WTC11 (cell line): ENCODE measurements around the gene MYO16. TPM values are rescaled to one million over a fixed set of nuclear protein-coding genes. Genes with fewer than 3 reads are reported as not detected.

Experiments
- ATAC-seq: fragments of 200-7000 bp; cut with Tn5 transposase; 2 replicates; pipeline ENCODE4 v1.10.0; 2021; ENCODE audit warnings: mild to moderate bottlenecking, moderate library complexity
- CTCF ChIA-PET: fragments of 300-600 bp; sonication (Branson Sonifier 250); formaldehyde crosslinking; loops from one replicate; lab custom pipeline; 2021; ENCODE audit warnings: antibody characterized with exemption; lab: Charles Lee
- POLR2A ChIA-PET: fragments of 350-600 bp; sonication (Branson Sonifier 250); formaldehyde crosslinking; loops from one replicate; lab custom pipeline; 2021; ENCODE audit warnings: antibody characterized with exemption; lab: Charles Lee
- DNase-seq: peaks from one replicate; pipeline ENCODE4 v3.0.0; 2021; ENCODE audit warnings: low spot score
- H3K27ac Mint-ChIP-seq: 2 replicates; pipeline ENCODE4 v1.8.0; 2021; ENCODE audit warnings: mixed read lengths
- H3K27me3 Mint-ChIP-seq: 2 replicates; pipeline ENCODE4 v1.8.0; 2021; ENCODE audit warnings: low read depth, mild to moderate bottlenecking, moderate library complexity, mixed read lengths
- H3K36me3 Mint-ChIP-seq: 2 replicates; pipeline ENCODE4 v1.8.0; 2021; ENCODE audit warnings: mixed read lengths
- H3K4me1 Mint-ChIP-seq: 2 replicates; pipeline ENCODE4 v1.8.0; 2022; ENCODE audit warnings: mixed read lengths
- H3K4me3 Mint-ChIP-seq: 2 replicates; pipeline ENCODE4 v1.8.0; 2021; ENCODE audit warnings: mild to moderate bottlenecking, moderate library complexity, mixed read lengths
- H3K9me3 Mint-ChIP-seq: 2 replicates; pipeline ENCODE4 v1.8.0; 2021; ENCODE audit warnings: mixed read lengths
- AFF4 ChIP-seq: sonication (generic); formaldehyde crosslinking; IDR thresholded peaks from 2 replicates; pipeline ENCODE4 v1.8.1; 2023; ENCODE audit warnings: mild to moderate bottlenecking, missing genetic modification reagents, borderline replicate concordance
- ATF2 ChIP-seq: sonication (generic); formaldehyde crosslinking; IDR thresholded peaks from 2 replicates; pipeline ENCODE4 v1.8.1; 2022; ENCODE audit warnings: low read depth, missing genetic modification reagents, borderline replicate concordance
- ATF3 ChIP-seq: sonication (generic); formaldehyde crosslinking; conservative IDR thresholded peaks from 2 replicates; pipeline ENCODE4 v1.8.1; 2022; ENCODE audit warnings: mild to moderate bottlenecking, missing genetic modification reagents
- ETV6 ChIP-seq: sonication (generic); formaldehyde crosslinking; IDR thresholded peaks from 2 replicates; pipeline ENCODE4 v1.8.1; 2022; ENCODE audit warnings: mild to moderate bottlenecking, missing genetic modification reagents
- GTF2I ChIP-seq: fragments of 250-450 bp; sonication (Bioruptor Pico); conservative IDR thresholded peaks from 2 replicates; pipeline ENCODE4 v1.4.0; 2021; ENCODE audit warnings: mild to moderate bottlenecking
- IRF2 ChIP-seq: sonication (generic); formaldehyde crosslinking; IDR thresholded peaks from 2 replicates; pipeline ENCODE4 v1.8.0; 2022; ENCODE audit warnings: low read depth, missing genetic modification reagents, borderline replicate concordance
- NFATC4 ChIP-seq: fragments of 250-450 bp; sonication (Bioruptor Pico); IDR thresholded peaks from 2 replicates; pipeline ENCODE4 v1.9.0; 2021; ENCODE audit warnings: mild to moderate bottlenecking
- RORB ChIP-seq: fragments of 250-450 bp; sonication (Bioruptor Pico); IDR thresholded peaks from 2 replicates; pipeline ENCODE4 v1.9.0; 2021; ENCODE audit warnings: mild to moderate bottlenecking
- SOX15 ChIP-seq: fragments of 250-450 bp; sonication (Bioruptor Pico); IDR thresholded peaks from 2 replicates; pipeline ENCODE4 v1.9.0; 2021; ENCODE audit warnings: mild to moderate bottlenecking
- TEAD1 ChIP-seq: sonication (generic); formaldehyde crosslinking; IDR thresholded peaks from 2 replicates; pipeline ENCODE4 v1.8.0; 2022; ENCODE audit warnings: mild to moderate bottlenecking, missing genetic modification reagents
- TEAD4 ChIP-seq: sonication (generic); formaldehyde crosslinking; IDR thresholded peaks from 2 replicates; pipeline ENCODE4 v1.8.0; 2022; ENCODE audit warnings: mild to moderate bottlenecking, missing genetic modification reagents
- ZBTB43 ChIP-seq: sonication (generic); formaldehyde crosslinking; IDR thresholded peaks from 2 replicates; pipeline ENCODE4 v1.8.1; 2023; ENCODE audit warnings: mild to moderate bottlenecking, missing genetic modification reagents
- ZNF121 ChIP-seq: sonication (generic); formaldehyde crosslinking; IDR thresholded peaks from 2 replicates; pipeline ENCODE4 v1.8.0; 2023; ENCODE audit warnings: missing genetic modification reagents
- ZNF138 ChIP-seq: sonication (generic); formaldehyde crosslinking; conservative IDR thresholded peaks from 2 replicates; pipeline ENCODE4 v1.8.1; 2022; ENCODE audit warnings: mild to moderate bottlenecking, moderate library complexity, missing genetic modification reagents
- ZNF263 ChIP-seq: sonication (generic); formaldehyde crosslinking; IDR thresholded peaks from 2 replicates; pipeline ENCODE4 v1.8.1; 2022; ENCODE audit warnings: low read depth, mild to moderate bottlenecking, moderate library complexity, missing genetic modification reagents
- ZNF317 ChIP-seq: sonication (generic); formaldehyde crosslinking; IDR thresholded peaks from 2 replicates; pipeline ENCODE4 v1.8.1; 2023; ENCODE audit warnings: low read depth, mild to moderate bottlenecking, moderate library complexity, missing genetic modification reagents, borderline replicate concordance
- ZNF425 ChIP-seq: fragments of 250-450 bp; sonication (Bioruptor Pico); conservative IDR thresholded peaks from 2 replicates; pipeline ENCODE4 v1.9.0; 2021; ENCODE audit warnings: mild to moderate bottlenecking
- total RNA-seq: library from RNA; stranded (reverse); gene quantifications from 3 replicates; pipeline ENCODE4 v1.2.3, GENCODE V29; 2021
- TF ChIP-seq, protein P1 (sequence below): sonication (generic); formaldehyde crosslinking; IDR thresholded peaks from 2 replicates; pipeline ENCODE4 v1.8.0; 2023; ENCODE audit warnings: missing genetic modification reagents, mild to moderate bottlenecking, borderline replicate concordance

Gene MYO16
- total RNA-seq, 1 experiment from 2014 or later, result 0.09 TPM

- ATAC-seq (no peak), DNase-seq (no peak)
- Mint-ChIP-seq H3K27ac (no peak overlapping the region), H3K36me3 (no peaks in the 10 kb centered on the region), H3K9me3 (no peaks in the 10 kb centered on the region), H3K4me3 (no peak overlapping the region), H3K4me1 (0 out of 2 replicates have a peak, but pooled peaks cover under 1% of the 10 kb centered on the region), H3K27me3 (no peaks in the 10 kb centered on the region)
- POLR2A ChIA-PET, result no interaction called here
- CTCF ChIA-PET, result no interaction called here
- TF ChIP-seq ZNF138 (CRISPR knock-in tag) (no peak), TEAD4 (CRISPR knock-in tag) (no peak), ZBTB43 (CRISPR knock-in tag) (no peak), ZNF263 (CRISPR knock-in tag) (no peak), ATF2 (CRISPR knock-in tag) (no peak), ZNF121 (no peak), ZNF425 (no peak), IRF2 (CRISPR knock-in tag) (no peak), ZNF317 (CRISPR knock-in tag) (no peak), GTF2I (CRISPR knock-in tag) (no peak), ATF3 (CRISPR knock-in tag) (no peak), ETV6 (CRISPR knock-in tag) (no peak), NFATC4 (CRISPR knock-in tag) (no peak), RORB (CRISPR knock-in tag) (no peak)
Observed at GRCh38 chr13:108955741-108956140, 326.3 kb downstream of the MYO16 start.

DNA sequence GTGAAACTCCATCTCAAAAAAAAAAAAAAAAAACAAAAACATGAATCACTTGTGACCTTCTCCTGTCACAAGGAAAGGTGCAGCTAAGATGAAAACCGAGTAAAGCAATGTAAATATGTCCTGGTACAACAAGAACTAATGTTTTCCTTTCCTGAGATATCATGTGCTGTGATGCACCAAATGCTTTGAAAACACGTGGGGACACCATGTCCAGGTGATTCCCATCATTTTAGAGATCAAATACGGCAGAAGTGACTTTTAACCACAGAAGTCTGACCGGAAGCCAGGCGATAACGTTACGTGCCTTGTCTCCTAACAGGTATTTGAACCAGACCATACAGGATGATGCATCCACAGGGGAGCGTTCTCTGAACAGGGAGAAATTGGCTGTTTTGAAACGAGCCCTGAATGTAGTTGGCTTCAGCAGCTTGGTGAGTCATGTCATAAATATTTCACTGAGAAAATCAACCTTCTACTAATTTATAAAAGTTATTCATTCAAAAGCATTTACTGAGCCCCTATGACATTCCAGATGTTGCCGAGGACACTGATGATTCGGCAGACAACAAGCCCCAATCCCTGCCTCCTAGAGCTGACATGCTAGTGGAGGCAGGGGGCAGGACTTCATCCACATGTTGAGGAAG is 328.1 kb downstream of the MYO16 start:
- ChIA-PET POLR2A (no interaction called here), CTCF (no interaction called here)
- Mint-ChIP-seq H3K27ac (no peak overlapping the region), H3K9me3 (no peaks in the 10 kb centered on the region), H3K27me3 (no peaks in the 10 kb centered on the region), H3K4me3 (no peak overlapping the region), H3K4me1 (peaks cover 4% of the 10 kb centered on the region), H3K36me3 (no peaks in the 10 kb centered on the region)
- DNase-seq (no peak), ATAC-seq (peak; percentile 62)
- TF ChIP-seq AFF4 (CRISPR knock-in tag) (no peak), SOX15 (CRISPR knock-in tag) (no peak), TEAD1 (no peak)
- TF ChIP-seq, protein P1, sequence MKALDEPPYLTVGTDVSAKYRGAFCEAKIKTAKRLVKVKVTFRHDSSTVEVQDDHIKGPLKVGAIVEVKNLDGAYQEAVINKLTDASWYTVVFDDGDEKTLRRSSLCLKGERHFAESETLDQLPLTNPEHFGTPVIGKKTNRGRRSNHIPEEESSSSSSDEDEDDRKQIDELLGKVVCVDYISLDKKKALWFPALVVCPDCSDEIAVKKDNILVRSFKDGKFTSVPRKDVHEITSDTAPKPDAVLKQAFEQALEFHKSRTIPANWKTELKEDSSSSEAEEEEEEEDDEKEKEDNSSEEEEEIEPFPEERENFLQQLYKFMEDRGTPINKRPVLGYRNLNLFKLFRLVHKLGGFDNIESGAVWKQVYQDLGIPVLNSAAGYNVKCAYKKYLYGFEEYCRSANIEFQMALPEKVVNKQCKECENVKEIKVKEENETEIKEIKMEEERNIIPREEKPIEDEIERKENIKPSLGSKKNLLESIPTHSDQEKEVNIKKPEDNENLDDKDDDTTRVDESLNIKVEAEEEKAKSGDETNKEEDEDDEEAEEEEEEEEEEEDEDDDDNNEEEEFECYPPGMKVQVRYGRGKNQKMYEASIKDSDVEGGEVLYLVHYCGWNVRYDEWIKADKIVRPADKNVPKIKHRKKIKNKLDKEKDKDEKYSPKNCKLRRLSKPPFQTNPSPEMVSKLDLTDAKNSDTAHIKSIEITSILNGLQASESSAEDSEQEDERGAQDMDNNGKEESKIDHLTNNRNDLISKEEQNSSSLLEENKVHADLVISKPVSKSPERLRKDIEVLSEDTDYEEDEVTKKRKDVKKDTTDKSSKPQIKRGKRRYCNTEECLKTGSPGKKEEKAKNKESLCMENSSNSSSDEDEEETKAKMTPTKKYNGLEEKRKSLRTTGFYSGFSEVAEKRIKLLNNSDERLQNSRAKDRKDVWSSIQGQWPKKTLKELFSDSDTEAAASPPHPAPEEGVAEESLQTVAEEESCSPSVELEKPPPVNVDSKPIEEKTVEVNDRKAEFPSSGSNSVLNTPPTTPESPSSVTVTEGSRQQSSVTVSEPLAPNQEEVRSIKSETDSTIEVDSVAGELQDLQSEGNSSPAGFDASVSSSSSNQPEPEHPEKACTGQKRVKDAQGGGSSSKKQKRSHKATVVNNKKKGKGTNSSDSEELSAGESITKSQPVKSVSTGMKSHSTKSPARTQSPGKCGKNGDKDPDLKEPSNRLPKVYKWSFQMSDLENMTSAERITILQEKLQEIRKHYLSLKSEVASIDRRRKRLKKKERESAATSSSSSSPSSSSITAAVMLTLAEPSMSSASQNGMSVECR (CRISPR knock-in tag), result no peak
